GM13976 (cell line): Measurements from ENCODE around the gene EEFSEC.

Experiments
- DNase-seq: peaks from one replicate; pipeline ENCODE4 v3.0.0; 2012; ENCODE audit warnings: low spot score
- CTCF ChIP-seq: IDR thresholded peaks from 2 replicates; pipeline ENCODE4 v1.5.1; 2012; ENCODE audit warnings: borderline replicate concordance, mild to moderate bottlenecking; ENCODE audit not compliant: insufficient read depth; ENCODE audit errors: extremely low read depth, missing control alignments, control extremely low read depth
- in situ Hi-C: fragments of 300-500 bp; cut with MboI; formaldehyde crosslinking; loops from one replicate; pipeline ENCODE4 v1.12.0; 2022; ENCODE audit warnings: low sequenced_read_pairs, mixed read lengths, inconsistent platforms; ENCODE audit not compliant: unreplicated experiment

EEFSEC gene

DNA sequence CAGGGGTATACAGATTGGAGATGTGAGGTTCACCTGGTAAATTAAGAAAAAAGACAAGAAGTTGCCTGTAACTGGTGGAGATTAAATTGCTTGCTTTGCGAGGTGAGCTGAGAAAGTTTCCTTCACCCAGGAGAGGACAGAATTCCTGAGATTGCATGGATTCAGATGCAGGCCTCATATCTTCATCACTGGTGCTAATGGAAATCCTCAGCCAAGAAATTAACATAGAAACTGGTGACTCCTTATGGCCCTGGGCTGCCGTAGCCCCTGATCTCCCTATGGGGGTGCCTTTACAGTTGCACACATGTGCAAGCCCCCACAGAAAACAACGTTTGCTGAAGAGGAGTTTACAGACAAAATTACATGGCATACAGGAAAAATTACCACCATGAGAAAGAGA, 68.0 kb downstream of the EEFSEC start:
- in situ Hi-C loops = no loop called here
- DNase-seq = no peak
- TF ChIP-seq CTCF = no peak

GRCh38 chr3:128222796-128223385, 69.6 kb downstream of the EEFSEC start:
- no peak for DNase-seq
- in situ Hi-C loops = no loop called here
- no peak for TF ChIP-seq CTCF

- DNase-seq = no peak
- in situ Hi-C loops = no loop called here
- no peak for TF ChIP-seq CTCF
These were observed 73.0 kb downstream of the EEFSEC start for GRCh38 chr3:128226186-128226725.

GRCh38 chr3:128226795-128227395, 73.6 kb downstream of the EEFSEC start:
- peak; percentile 38 for TF ChIP-seq CTCF
- DNase-seq = peak; percentile 73
- in situ Hi-C loops = no loop called here

- in situ Hi-C loops = no loop called here
- no peak for DNase-seq
- no peak for TF ChIP-seq CTCF
These were observed 74.2 kb downstream of the EEFSEC start for GRCh38 chr3:128227507-128227906.

- TF ChIP-seq CTCF = no peak
- no peak for DNase-seq
- in situ Hi-C loops = no loop called here
These were observed 75.2 kb downstream of the EEFSEC start for GRCh38 chr3:128228366-128228910.
